GM19395 (cell line): ENCODE results near the gene TDG.
"Not testable (repeated sequence)": the region's sequence is repeated elsewhere in the genome, so short reads cannot be mapped to it uniquely, and the experiment has no call there.

Experiments
- ATAC-seq: cut with Tn5 transposase; IDR thresholded peaks from one replicate; pipeline ENCODE4 v1.9.1; 2021; ENCODE audit warnings: mild to moderate bottlenecking, moderate library complexity; ENCODE audit not compliant: unreplicated experiment

Gene TDG

DNA sequence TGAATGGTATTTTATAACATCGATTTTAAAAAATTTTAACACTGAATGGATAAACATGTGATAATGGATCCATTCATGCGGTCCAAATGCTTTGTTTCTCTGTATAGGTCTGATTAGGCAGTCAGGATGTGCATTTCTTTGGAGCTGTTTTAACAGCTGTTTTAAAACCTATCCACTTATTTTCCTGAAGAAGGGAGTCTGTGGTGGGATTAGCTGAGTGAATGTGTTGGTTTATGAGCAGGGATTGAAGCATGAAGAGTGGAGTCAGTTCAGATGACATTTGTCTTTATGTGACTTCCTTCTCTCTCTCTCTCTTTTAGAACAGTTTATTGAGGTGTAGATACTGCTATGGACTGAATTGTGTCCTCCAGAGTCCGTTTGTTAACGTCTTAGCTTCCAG is 46.7 kb downstream of the TDG start:
- no peak for ATAC-seq

DNA sequence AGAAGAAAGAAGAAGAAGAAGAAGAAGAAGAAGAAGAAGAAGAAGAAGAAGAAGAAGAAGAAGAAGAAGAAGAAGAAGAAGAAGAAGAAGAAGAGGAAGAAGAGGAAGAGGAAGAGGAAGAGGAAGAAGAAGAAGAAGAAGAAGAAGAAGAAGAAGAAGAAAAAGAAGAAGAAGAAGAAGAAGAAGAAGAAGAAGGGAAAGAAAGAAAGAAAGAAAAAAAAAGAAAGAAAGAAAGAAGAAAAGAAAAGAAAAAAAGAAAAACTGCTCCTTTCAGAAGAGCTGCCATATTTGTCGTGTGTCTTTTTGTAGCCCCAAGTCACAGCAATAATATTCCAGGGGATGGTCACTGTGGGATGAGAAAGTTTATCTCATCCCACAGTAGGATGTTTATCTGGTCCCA is 56.2 kb downstream of the TDG start:
- ATAC-seq: not testable (repeated sequence)

DNA sequence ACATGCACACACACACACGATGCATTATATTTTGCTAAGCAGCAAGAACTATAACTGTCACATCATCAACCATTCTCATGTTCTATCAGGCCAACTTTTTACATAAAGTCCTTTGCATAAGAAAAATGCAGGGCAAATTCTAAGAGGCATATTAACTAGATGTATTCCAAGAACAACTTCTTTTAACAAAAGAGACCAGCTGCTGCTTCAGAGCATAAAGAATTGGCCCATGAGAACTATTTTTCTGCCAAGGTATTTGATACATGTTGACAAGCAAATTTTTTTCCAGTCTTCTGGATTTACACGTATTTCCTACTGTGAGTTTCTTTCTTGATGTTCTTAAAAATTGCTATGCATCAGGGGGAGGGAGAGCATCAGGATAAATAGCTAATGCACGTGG is 57.1 kb downstream of the TDG start:
- no peak for ATAC-seq

DNA sequence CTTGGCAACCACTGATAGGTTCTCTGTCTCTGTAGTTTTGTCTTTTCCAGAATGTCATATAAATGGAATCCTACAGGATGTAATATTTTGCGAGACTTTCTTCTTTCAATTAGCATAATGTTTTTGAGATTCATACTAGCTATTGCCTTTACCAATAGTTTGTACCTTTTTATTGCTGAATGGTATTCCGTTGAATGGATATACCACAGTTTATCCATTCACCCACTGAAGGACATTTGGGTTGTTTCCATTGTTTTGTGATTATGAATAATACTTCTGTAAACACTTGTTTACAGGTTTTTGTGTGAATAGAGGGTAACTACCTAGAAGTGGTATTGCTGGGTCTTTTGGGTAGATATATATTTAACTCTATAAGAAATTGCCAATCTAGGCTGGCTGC is 58.0 kb downstream of the TDG start:
- no peak for ATAC-seq

DNA sequence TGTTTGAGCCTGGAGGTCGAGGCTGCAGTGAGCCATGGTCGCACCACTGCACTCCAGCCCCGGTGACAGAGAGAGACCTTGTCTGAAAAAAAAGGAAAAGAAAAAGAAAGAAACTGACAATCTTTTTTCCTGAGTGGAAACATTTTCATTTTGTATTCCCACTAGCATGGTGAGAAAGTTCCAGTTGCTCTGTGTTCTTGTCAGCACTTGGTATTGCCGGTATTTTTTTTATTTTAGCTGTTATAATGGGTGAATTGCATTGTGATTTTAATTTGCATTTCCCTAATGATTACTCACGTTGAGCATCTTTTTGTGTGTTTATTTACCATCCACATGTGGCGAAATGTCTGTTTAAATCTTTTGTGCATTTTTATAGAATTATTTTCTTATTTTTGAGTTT is 58.7 kb downstream of the TDG start:
- ATAC-seq: no peak

DNA sequence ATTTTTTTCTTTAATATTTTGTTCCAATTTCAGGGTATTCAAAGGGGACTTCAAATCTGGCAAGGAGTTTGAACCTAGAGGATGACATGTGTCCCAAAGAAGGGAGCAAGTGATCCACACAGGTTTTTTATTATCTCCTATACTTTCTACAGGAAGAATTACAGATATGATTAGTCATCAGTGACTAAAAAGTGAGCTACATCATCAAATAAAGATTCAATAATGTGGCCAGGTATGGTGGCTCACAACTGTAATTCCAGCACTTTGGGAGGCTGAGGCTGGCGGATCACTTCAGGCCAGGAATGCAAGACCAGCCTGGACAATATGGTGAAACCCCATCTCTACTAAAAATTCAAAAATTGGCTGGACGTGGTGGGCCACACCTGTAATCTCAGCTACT is 60.1 kb downstream of the TDG start:
- ATAC-seq: no peak

DNA sequence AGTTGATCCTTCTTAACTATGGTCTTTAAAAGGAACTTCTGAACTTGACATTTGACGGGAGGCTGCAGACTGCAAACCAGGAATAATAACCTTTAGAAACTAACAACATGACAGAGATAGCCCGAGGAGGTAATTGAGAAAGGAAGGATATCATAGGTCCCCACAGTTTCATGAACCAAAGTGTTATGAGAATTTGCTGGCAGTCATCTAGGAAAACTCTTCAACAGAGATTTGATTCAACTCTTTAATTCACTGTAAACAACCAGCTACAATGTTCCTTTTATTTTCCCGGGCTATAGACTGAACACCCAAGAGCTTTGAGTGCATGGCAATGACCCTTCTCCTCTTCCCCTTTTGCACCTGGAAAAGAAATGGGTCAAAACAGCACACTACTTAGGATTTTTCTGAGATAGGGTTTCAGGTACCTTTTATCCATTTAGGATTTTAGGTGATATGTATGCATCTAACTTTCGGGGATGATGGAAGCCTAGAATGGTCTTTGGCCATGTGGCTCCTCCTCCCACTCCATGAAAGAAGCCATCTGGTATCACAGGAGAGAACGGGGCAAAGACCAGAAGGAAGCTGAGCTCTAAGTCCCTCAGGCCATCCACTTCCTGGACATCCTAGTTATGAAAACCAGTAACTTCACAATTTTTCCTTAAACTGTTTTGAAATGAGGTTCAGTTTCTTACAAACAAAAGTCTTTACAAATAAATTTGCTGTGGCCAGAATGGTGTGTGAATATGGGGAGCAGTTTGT is 61.3 kb downstream of the TDG start:
- ATAC-seq: no peak

DNA sequence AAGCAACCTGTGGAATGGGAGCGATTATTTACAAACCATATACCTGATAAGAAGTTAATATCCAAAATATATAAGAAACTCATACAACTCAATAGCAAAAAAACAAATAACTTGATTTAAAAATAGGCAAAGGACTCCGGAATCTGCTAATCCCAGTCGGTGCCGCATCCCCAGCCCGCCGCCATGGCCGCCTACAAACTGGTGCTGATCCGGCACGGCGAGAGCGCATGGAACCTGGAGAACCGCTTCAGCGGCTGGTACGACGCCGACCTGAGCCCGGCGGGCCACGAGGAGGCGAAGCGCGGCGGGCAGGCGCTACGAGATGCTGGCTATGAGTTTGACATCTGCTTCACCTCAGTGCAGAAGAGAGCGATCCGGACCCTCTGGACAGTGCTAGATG is 64.9 kb downstream of the TDG start:
- not testable (repeated sequence) for ATAC-seq

DNA sequence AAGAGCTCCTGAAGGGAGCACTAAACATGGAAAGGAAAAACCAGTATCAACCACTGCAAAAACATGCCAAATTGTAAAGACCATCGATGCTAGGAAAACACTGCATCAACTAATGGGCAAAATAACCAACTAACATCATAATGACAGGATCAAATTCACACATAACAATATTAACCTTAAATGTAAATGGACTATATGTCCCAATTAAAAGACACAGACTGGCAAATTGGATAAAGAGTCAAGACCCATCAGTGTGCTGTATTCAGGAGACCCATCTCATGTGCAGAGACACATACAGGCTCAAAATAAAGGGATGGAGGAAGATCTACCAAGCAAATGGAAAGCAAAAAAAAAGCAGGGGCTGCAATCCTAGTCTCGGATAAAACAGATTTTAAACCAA is 70.5 kb downstream of the TDG start:
- ATAC-seq: not testable (repeated sequence)
